HG03354 (cell line): ENCODE measurements around the gene PYROXD2.
A peak's percentile ranks its signal among the peaks of the same experiment; 100 is the strongest.

ENCODE experiments used
- ATAC-seq: cut with Tn5 transposase; IDR thresholded peaks from one replicate; pipeline ENCODE4 v1.9.1; 2021; ENCODE audit warnings: mild to moderate bottlenecking; ENCODE audit not compliant: unreplicated experiment, poor library complexity, severe bottlenecking

The PYROXD2 gene

GRCh38 chr10:98373260-98374040 is 41.5 kb downstream of the PYROXD2 start:
- no peak for ATAC-seq

DNA sequence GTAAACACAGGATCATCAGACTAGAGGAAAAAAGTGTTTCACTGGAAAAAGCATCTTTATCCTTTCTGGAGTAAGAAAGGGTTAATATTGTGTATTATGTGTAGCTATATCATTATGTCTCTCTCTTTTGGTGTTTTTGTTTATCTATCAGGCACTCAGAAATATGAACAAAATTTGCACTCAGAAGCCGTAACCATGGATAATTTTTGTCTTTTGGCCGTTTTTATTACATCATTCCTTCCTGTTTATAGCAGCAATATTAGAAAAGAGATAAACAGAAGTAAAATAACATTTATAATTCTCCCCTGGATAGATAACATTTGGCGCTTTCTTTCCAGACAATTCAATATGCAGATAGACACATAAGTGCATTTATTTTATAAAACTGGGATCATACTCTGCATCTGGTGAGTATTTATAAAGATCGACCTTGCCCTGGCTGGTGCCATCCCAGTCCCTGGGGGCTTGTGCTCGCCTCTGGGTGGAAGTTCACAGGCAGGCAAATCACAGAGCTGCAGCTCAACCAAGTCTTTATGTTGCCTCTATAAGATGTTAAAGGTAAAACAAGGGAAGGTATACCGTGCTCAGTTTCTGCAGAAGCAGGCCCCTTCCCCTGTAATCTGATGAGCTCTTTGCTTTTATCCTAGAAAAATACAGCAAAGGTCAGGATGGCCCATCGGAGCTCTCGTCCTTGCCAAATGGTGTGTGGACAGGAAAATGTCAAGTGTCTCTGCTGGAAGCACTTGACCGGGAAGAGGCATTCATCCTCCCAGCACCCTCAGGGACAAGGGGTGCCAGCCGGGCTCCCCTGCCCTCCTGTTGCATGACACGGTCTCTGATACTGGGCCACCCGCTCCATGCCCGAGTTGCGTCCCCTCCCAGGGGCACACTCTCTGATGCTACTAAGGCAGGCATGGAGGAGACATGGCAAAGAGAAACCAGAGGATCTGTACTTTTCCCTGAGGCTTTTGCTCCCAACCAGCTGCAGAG is 43.9 kb downstream of the PYROXD2 start:
- no peak for ATAC-seq

DNA sequence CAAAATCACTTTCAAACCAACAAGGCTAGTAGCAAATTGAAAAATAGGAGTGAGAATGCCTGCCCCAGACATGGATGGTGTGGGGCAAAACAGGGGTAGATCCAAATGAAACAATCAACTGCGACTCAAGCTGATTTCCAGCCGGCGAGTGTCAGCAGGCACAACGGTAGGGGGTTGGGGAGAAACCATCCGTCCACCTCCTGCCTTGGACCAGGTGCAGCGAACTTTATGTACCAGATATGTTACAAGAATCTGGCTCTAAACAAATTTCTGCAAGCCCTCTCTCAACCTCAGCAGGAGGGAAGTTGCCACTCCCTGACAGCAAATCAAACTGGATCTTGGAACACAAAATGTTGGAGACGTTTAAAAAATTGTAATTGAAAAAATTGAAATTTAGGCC is 45.2 kb downstream of the PYROXD2 start:
- ATAC-seq = no peak

- ATAC-seq = no peak
Measured at GRCh38 chr10:98368644-98369043, 46.3 kb downstream of the PYROXD2 start.

DNA sequence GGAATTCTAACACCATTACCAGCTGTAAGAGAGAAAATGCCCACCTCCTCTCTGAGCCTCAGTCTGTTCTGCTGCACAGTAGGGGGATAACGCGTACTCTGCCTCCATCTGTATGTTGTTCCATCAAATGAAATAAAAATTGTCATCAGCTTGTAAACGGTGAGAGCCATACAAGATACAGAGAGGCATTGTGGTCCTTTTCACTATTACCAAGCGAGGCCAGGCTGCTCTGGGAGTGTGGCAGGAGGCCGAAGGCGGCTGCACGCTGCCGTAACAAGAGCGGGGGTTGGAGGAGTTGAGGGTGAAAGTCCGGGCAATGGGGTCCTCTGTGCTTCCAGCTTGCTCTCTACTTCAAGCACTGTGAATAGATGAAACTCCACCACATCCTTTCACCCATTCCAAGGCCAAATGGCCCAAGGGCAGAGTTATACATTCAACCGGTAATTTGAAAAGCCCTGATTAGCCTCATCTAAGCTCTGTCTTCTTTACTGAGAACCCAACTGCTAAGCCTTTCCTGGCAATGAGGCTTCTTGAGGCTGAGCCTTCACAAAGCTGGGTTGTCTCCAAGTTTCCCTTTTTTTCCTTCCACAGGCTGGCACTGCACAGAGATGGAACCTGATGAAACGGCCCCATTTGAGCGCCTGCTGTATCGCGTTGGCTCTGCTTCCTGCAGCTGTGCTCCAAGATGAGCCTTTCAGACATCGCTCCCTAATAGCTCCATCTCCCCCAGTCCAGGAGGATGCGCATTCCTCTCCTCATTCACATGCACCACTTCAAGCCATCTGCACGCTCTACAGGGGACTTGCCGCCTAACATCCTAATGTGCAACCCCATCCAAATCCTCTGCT is 47.2 kb downstream of the PYROXD2 start:
- ATAC-seq = no peak

GRCh38 chr10:98366062-98366530 is 48.9 kb downstream of the PYROXD2 start:
- no peak for ATAC-seq

GRCh38 chr10:98365406-98366061 is 49.4 kb downstream of the PYROXD2 start:
- no peak for ATAC-seq

DNA sequence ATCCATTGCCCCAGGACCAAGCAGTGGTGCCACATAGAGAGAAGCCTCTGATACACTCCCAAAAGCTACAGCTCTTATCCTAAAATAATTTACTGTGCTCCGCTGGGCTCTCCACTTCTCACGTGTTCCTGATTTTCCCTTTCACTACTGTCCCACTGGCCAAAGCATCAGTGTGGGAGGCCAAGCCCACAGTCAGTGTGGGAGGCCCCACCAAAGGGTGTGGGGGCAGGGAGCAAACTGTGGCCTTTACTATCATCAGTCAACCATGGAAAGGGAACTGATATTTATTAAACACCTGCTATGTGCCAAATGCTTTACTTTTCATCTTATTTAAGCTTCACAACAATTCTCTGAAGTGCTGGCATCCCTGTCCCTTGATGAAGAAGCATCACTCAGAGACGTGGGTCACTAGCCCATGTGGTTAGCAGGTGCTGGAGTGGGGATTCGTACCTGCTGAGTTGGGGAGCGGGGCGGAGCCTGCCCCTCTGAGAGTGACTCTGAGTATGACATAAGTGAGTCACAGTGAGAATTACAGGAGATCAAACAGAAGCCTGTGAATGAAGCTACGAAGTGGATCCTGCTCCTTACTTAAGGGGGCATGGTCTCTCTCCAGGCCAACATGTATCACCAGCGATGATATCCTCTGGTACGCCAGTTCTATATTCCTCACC is 50.4 kb downstream of the PYROXD2 start:
- no peak for ATAC-seq

GRCh38 chr10:98363220-98363619 is 51.8 kb downstream of the PYROXD2 start:
- no peak for ATAC-seq

DNA sequence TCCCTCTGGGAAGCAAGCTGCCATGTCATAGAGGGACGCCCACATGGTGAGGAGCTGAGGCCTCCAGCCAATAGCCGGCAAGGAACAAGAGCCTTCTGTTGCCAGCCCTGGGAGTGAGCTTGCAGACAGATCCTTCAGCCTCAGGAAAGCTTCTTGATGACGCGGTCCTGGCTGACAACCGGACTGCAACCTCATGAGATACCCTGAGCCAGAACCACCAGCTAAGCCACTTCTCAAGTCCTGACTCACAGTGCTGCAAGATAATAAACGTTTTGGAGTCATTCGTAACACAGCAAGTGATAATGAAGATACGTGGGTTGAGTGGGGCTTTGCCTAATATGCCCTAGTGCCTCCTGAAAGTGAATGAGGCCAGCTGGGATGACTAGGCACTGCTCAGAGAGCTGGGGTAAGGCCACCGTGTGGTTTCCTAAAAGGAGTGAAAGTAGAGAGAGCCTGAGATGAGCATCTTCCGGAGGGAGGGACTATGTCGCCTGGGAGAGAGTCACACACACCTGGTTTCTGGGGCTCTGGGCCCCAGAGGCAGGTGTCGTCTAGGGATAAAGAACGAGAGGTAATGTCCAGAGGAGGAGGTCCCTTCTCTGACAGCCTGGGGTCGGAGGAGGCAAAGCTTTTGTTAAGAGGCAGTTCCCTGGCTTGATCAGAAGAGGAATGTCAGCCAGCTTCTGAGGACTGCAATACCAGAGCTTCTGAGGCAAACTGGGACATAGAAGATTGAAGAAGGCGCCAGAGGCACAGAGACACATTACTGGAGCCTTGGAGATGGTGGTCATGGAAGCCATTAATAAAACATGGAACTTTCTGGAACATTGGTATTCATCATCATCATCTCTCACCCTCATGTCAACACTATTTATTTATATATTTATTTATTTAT is 53.6 kb downstream of the PYROXD2 start:
- ATAC-seq = peak; percentile 73

- ATAC-seq = no peak
Measured at GRCh38 chr10:98357194-98357822, 57.7 kb downstream of the PYROXD2 start.

DNA sequence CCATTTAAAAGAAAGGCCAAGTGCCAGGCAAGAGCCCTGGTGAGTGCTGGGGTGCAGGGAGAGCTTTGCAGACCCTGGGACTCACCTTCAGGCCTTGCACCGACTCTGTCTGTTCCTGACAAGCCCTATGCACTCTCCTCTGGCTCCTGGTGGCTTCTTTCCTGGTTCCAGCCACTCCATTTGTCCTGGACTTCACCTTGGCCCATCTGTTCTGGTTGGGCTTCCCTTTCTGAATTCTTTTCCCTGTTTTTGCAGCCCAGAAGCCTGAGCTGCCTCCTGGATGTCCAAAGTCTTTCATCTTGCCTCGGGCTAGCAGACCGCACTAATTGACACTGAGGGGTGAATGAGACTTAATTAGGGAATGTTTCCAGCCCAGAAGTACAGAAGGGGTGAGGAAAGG is 60.5 kb downstream of the PYROXD2 start:
- ATAC-seq = no peak

- ATAC-seq = no peak
Measured at GRCh38 chr10:98353170-98353569, 61.8 kb downstream of the PYROXD2 start.

- no peak for ATAC-seq
Measured at GRCh38 chr10:98351831-98352402, 63.1 kb downstream of the PYROXD2 start.

DNA sequence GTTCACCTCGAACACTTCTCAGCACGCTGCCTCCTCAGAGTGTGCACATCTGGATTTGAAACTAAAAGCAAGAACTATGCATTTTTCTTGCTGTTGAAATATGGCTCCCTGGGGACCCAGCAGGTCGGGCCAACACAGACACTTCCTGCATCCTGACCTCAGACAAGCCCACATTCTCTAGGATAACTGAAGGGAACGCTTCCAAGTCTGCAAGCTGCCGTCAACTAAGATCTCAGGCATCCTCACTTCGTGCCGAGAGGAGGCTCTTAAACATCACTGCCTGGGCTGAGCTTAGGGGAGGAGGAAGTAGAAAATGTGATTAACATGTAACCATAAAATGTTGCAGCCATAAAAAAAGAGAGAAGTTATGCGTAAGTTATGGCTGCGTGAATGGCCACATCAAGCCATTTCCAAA is 65.5 kb downstream of the PYROXD2 start:
- no peak for ATAC-seq

DNA sequence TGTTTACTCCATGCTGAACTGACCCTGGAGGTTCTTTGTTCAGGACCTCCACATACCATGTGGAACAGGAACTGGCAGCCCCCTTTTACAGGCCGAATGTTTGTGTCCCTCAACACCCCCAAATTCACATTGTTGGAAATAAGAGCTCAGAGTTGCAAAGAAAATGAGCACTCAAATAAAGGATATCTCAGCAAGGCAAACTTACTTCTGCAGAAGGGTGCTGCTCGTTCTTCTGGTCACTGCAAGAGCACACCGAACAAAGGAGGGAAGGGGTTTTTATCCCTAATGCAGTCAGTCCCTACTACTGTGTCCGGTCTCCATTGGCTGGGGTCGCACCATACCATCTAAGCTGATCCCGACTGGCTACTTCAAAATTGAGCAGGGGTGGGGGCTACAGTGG is 68.1 kb downstream of the PYROXD2 start:
- no peak for ATAC-seq

DNA sequence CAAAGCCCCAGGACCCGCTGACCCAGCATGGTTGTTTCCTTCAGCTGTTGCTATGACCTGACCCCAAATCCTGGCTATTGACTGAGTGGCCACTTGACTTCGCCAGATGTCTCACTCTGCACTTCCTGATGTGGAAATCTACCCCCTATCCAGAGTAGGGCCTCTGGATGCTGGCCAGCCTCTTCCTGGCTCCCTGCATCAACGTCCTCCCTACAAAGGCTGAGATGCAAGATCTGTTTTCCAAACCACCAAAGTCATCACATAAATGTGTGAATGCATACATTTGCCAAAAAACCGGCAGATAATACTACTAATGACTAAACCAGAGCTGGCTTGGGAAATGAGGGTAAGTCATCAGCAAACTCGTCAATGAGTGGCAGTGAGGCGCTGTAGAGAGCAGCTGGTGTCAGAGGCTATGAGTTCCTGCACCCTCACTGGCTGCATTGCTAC is 70.4 kb downstream of the PYROXD2 start:
- ATAC-seq = no peak
